ENCODE results near the gene LRR1. TPM values are rescaled to one million over a fixed set of nuclear protein-coding genes. Genes with fewer than 3 reads are reported as not detected.

LRR1 gene
- total and polyA plus RNA-seq, 9 of the 15 experiments (the other 6 are each of a cell fraction or from before 2014, with no cell fraction given), result 26.5 to 58.1 (median 31.8) TPM

DNA sequence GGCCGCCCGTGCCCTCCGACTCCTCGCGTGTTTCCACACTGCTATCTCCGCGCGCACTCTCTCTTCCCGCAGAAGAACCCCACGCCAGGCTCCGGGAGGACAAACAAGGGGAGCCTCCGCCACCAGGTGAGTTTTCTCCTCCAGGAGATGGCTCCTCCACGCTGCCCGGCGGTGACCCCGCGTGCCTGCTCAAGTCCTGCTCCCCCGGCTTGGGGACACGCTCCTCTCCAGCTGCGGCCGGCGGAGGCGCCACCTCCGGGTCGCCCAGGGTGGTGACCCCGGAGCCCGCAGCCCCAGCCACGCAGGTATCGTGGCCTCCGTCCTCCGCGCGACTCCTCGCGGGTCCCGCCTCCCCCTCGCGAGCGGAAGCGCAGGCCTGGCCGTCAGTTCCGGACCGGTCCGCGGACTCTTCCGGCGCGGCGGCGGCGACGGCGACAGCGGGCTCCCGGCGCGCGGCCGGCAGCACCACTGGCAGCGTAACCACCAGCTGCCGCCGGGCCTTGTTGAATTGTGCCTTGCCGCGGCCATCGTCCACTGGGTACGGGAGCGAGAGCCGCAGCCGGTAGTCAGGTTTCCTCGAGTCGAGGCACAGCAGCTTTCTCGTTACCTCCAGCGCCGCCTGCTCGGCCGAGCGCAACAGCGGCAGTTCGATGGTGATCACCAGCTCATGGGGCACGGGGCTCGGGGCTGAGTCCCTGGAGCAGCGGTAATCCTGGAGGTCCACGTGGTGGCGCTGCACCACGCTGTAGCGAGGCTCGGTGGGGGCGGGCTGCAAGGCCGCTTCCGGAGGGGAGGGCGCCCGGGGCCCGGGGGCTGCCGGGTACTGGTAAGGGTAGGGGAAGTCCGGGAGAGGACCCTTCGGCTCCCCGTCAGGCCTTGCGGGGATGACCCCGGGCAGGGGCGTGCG lies 35.2 kb downstream of the LRR1 start (continued):
- TF ChIP-seq DIDO1 (tag; IDR thresholded peaks at IDR 0.05; ENCODE audit: low read depth) (no peak), ZFP1 (CRISPR knock-in tag; IDR thresholded peaks at IDR 0.05) (no peak), MXI1 (IDR thresholded peaks at IDR 0.05; ENCODE audit: low read depth, low read length) (0 out of 2 replicates have a peak, but pooled peaks have one; percentile 44), JUND (IDR thresholded peaks at IDR 0.05; ENCODE audit: borderline replicate concordance, low read depth, low read length) (peak; percentile 42; the same call in 1 of the 2 replicates), JUND (tag; IDR thresholded peaks at IDR 0.05; ENCODE audit: borderline replicate concordance, low read depth, low read length) (no peak; the same call in 2 of the 3 replicates), SPI1 (IDR thresholded peaks at IDR 0.05; ENCODE audit: borderline replicate concordance, low read depth, low read length) (0 out of 2 replicates have a peak, but pooled peaks have one; percentile 4), SMAD1 (IDR thresholded peaks at IDR 0.05; ENCODE audit: low read depth, low read length, partially characterized antibody) (no peak), POLR2B (IDR thresholded peaks at IDR 0.05; ENCODE audit: low read depth, partially characterized antibody) (peak; percentile 60), SIN3A (IDR thresholded peaks at IDR 0.05; ENCODE audit: borderline replicate concordance in 2 of 2, control insufficient read depth in 1 of 2, low read depth in 2 of 2, low read length in 2 of 2) (peak in 1 of 2 experiments; percentile 72; a peak in 1 of 4 replicates), ZNF561 (CRISPR knock-in tag; conservative IDR thresholded peaks at IDR 0.05) (no peak), CXXC5 (CRISPR knock-in tag; IDR thresholded peaks at IDR 0.05) (peak; percentile 88), NEUROD1 (IDR thresholded peaks at IDR 0.05; ENCODE audit: borderline replicate concordance, low read depth, low read length, partially characterized antibody) (peak; percentile 61), NBN (IDR thresholded peaks at IDR 0.05; ENCODE audit: low read depth) (0 out of 2 replicates have a peak, but pooled peaks have one; percentile 21), CEBPB (tag; IDR thresholded peaks at IDR 0.05) (no peak)
- TF ChIP-seq, protein P1, sequence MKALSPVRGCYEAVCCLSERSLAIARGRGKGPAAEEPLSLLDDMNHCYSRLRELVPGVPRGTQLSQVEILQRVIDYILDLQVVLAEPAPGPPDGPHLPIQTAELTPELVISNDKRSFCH (CRISPR knock-in tag; IDR thresholded peaks at IDR 0.05), result no peak
- TF ChIP-seq, protein P1 (tag; IDR thresholded peaks at IDR 0.05), result no peak; the same call in 1 of the 2 replicates
- TF ChIP-seq, protein P2, sequence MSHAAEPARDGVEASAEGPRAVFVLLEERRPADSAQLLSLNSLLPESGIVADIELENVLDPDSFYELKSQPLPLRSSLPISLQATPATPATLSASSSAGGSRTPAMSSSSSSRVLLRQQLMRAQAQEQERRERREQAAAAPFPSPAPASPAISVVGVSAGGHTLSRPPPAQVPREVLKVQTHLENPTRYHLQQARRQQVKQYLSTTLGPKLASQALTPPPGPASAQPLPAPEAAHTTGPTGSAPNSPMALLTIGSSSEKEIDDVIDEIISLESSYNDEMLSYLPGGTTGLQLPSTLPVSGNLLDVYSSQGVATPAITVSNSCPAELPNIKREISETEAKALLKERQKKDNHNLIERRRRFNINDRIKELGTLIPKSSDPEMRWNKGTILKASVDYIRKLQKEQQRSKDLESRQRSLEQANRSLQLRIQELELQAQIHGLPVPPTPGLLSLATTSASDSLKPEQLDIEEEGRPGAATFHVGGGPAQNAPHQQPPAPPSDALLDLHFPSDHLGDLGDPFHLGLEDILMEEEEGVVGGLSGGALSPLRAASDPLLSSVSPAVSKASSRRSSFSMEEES (CRISPR knock-in tag; IDR thresholded peaks at IDR 0.05), result no peak
- TF ChIP-seq, protein P3, sequence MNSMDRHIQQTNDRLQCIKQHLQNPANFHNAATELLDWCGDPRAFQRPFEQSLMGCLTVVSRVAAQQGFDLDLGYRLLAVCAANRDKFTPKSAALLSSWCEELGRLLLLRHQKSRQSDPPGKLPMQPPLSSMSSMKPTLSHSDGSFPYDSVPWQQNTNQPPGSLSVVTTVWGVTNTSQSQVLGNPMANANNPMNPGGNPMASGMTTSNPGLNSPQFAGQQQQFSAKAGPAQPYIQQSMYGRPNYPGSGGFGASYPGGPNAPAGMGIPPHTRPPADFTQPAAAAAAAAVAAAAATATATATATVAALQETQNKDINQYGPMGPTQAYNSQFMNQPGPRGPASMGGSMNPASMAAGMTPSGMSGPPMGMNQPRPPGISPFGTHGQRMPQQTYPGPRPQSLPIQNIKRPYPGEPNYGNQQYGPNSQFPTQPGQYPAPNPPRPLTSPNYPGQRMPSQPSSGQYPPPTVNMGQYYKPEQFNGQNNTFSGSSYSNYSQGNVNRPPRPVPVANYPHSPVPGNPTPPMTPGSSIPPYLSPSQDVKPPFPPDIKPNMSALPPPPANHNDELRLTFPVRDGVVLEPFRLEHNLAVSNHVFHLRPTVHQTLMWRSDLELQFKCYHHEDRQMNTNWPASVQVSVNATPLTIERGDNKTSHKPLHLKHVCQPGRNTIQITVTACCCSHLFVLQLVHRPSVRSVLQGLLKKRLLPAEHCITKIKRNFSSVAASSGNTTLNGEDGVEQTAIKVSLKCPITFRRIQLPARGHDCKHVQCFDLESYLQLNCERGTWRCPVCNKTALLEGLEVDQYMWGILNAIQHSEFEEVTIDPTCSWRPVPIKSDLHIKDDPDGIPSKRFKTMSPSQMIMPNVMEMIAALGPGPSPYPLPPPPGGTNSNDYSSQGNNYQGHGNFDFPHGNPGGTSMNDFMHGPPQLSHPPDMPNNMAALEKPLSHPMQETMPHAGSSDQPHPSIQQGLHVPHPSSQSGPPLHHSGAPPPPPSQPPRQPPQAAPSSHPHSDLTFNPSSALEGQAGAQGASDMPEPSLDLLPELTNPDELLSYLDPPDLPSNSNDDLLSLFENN (IDR thresholded peaks at IDR 0.05; ENCODE audit: low read depth in 2 of 2, low read length in 2 of 2), result no peak
- TF ChIP-seq, protein P4, sequence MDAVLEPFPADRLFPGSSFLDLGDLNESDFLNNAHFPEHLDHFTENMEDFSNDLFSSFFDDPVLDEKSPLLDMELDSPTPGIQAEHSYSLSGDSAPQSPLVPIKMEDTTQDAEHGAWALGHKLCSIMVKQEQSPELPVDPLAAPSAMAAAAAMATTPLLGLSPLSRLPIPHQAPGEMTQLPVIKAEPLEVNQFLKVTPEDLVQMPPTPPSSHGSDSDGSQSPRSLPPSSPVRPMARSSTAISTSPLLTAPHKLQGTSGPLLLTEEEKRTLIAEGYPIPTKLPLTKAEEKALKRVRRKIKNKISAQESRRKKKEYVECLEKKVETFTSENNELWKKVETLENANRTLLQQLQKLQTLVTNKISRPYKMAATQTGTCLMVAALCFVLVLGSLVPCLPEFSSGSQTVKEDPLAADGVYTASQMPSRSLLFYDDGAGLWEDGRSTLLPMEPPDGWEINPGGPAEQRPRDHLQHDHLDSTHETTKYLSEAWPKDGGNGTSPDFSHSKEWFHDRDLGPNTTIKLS (IDR thresholded peaks at IDR 0.05; ENCODE audit: borderline replicate concordance, low read depth), result peak; percentile 75

Data from K562 (cell line).